ENCODE results near the gene OPN3.

OPN3 gene

DNA sequence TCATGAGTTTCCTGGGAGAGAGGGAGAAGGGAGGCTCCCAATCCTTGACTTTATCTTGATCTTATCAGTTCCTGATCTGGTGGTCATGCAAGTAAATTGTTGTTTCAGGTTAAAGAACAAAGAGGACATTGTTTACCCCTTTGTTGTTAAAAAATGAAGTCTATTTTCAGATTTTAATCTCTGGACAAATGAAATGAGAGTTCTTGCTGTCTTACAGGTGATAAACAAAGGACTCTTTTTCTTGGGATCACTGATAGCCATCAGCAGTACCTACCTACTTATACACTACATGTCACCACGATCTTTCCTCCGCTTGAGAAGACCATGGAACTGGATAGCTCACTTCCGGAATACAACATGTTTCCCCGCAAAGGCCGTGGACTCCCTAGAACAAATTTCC is 48.4 kb downstream of the OPN3 start:
- no peak overlapping the region for H3K27ac Mint-ChIP-seq
- H3K9me3 Mint-ChIP-seq = no peaks in the 10 kb centered on the region
- peaks cover 9% of the 10 kb centered on the region for H3K36me3 Mint-ChIP-seq
- H3K4me1 Mint-ChIP-seq = peaks cover 8% of the 10 kb centered on the region
- H3K4me3 Mint-ChIP-seq = no peak overlapping the region
- no peaks in the 10 kb centered on the region for H3K27me3 Mint-ChIP-seq

DNA sequence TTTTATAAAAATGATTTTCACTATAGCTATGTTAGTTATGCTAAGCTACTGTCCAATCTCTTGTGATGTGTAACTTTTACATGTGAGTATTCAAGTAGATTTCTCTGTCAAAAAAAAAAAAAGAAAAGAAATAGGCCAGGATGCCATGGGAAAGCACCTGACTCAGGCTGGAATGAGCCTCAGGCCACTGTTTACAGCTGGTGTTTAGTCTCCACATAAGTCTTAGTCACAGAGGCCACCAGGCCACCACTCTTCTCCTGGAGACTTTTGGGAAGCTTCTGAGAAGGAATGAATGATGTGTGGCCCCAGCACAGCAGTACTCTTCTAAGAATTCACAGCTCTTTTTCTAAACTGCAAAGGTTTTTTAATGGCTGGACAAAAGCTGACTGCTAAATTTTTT is 48.9 kb downstream of the OPN3 start:
- Mint-ChIP-seq H3K9me3 (no peaks in the 10 kb centered on the region), H3K27ac (no peak overlapping the region), H3K4me1 (peaks cover 8% of the 10 kb centered on the region), H3K27me3 (no peaks in the 10 kb centered on the region), H3K36me3 (peaks cover 9% of the 10 kb centered on the region), H3K4me3 (no peak overlapping the region)

DNA sequence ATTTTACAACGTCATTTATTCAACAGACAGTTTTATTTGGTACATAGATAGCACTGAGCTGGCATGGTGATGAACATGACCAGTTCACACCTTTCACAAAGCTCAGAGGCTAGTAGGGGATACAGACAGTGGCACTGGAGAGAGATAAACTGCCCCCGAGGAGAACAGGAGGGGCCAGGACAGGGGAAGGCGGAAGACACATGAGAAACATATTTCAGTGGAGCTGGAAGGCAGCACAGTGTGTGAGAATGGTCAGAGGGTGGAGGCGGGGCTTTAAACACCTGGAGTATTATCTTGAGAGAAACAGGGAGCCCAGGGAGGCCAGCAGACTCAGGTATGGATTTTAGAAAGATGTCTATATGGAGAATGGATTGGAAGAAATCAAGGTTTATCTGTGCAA is 49.5 kb downstream of the OPN3 start:
- H3K9me3 Mint-ChIP-seq = no peaks in the 10 kb centered on the region
- H3K36me3 Mint-ChIP-seq = peaks cover 9% of the 10 kb centered on the region
- H3K27me3 Mint-ChIP-seq = no peaks in the 10 kb centered on the region
- H3K4me1 Mint-ChIP-seq = peaks cover 8% of the 10 kb centered on the region
- H3K27ac Mint-ChIP-seq = no peak overlapping the region
- no peak overlapping the region for H3K4me3 Mint-ChIP-seq

DNA sequence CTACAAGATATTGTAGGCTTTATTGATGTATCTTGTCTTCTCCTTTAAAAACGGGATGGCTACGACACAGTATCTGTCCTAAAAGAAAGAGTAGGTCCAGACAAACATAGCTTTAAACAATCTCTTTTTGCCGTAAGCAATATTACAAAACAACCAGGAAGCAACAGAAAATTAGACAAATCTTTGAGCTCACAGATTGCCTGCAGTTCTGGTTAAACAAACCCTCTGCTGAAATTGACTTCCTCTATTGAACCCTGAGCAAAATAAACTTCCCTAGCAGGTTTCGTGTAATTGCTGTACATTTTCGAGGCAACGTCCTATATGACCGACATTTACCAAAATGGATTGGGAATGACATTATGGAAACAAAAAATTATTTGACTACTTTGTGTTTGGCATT is 50.6 kb downstream of the OPN3 start:
- Mint-ChIP-seq H3K27me3 (no peaks in the 10 kb centered on the region), H3K4me3 (no peak overlapping the region), H3K27ac (no peak overlapping the region), H3K9me3 (no peaks in the 10 kb centered on the region), H3K4me1 (peaks cover 8% of the 10 kb centered on the region), H3K36me3 (peaks cover 6% of the 10 kb centered on the region)

DNA sequence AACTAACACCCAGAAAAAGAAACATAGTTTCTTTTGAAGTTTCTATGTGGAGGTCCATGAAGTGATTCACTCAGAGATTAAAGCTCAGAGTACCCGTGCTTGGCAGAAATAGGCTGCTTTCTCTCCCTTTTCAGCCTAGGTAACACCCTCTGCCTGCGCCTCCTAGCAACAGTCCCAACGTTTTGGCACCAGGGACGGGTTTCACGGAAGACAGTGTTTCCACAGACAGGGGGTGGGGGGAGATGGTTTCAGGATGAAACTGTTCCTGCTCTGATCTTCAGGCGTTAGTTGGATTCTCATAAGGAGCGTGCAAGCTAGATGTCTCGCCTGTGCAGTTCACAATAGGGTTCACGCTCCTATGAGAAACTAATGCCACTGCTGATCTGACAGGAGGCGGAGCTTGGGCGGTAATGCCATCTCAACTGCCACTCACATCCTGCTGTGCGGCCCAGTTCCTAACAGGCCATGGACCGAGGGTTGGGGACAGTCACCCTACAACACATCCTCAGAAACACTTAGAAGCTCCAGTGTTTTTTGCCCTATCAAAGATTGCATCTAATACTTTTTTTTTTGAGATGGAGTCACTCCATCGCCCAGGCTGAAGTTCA is 53.2 kb downstream of the OPN3 start:
- no peak overlapping the region for H3K27ac Mint-ChIP-seq
- peaks cover 6% of the 10 kb centered on the region for H3K9me3 Mint-ChIP-seq
- peaks cover 3% of the 10 kb centered on the region for H3K27me3 Mint-ChIP-seq
- H3K4me3 Mint-ChIP-seq = no peak overlapping the region
- H3K4me1 Mint-ChIP-seq = peaks cover 3% of the 10 kb centered on the region
- H3K36me3 Mint-ChIP-seq = no peaks in the 10 kb centered on the region

DNA sequence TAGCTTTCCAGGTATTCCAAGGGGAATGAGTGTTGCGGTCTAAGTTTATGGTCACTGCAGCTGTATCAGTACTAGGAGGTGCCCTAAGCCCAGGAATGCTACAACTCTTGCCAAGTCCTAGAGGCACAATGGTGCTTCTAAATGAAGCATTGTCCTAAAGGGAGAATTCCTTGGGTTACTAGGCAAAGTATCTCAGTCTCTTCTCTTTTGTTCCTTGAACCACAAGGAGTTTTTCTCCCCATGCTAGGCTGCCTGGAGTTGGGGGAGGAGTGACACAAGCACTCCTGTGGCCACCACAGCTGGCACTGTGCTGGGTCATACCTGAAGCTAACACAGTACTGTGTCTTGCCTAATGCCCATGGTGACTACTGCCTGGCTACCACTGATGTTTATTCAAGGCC is 57.2 kb downstream of the OPN3 start:
- H3K9me3 Mint-ChIP-seq = peaks cover 11% of the 10 kb centered on the region
- no peak overlapping the region for H3K27ac Mint-ChIP-seq
- peaks cover 6% of the 10 kb centered on the region for H3K27me3 Mint-ChIP-seq
- no peak overlapping the region for H3K4me3 Mint-ChIP-seq
- H3K4me1 Mint-ChIP-seq = no peaks in the 10 kb centered on the region
- peaks cover 3% of the 10 kb centered on the region for H3K36me3 Mint-ChIP-seq

DNA sequence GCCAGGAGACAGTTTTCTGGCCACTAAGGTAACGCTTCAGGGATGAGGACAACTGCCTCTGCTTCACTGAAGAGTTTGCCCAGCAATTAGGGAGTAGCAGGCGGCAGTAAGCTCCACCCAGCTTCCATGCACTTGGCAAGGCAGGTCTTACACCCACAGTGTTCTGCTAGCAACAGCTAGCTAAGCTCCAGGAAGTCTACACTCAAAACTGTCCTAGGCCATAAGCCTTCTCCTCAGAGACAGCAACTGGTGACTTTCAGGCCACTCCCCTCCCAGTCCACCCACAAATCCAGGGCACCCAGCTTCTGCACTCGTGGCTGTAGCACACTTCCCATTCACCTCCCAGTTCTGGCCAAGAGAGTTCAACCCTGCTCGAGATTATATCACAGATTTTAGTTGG is 60.7 kb downstream of the OPN3 start:
- Mint-ChIP-seq H3K4me1 (no peaks in the 10 kb centered on the region), H3K4me3 (no peak overlapping the region), H3K9me3 (peaks cover 34% of the 10 kb centered on the region), H3K27ac (no peak overlapping the region), H3K27me3 (peaks cover 15% of the 10 kb centered on the region), H3K36me3 (peaks cover 5% of the 10 kb centered on the region)

DNA sequence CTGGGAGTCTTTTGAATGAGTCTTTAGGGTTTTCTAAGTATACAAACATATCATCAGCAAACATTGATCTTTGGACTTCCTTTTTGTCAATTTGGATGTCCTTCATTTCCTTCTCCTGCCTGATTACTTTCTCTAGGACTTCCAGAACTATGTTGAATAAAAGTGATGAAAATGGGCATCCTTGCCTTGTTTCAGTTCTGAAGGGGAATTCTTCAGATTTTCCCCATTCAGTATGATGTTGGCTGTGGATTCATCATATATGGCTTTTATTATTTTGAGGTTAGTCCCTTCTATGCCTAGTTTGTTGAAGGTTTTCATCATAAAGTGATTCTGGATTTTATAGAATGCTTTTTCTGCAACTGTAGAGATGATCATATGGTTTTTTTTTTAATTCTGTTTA is 66.0 kb downstream of the OPN3 start:
- Mint-ChIP-seq H3K27ac (no peak overlapping the region), H3K36me3 (peaks cover 4% of the 10 kb centered on the region), H3K4me1 (no peaks in the 10 kb centered on the region), H3K9me3 (peaks cover 23% of the 10 kb centered on the region), H3K4me3 (no peak overlapping the region), H3K27me3 (peaks cover 16% of the 10 kb centered on the region)

DNA sequence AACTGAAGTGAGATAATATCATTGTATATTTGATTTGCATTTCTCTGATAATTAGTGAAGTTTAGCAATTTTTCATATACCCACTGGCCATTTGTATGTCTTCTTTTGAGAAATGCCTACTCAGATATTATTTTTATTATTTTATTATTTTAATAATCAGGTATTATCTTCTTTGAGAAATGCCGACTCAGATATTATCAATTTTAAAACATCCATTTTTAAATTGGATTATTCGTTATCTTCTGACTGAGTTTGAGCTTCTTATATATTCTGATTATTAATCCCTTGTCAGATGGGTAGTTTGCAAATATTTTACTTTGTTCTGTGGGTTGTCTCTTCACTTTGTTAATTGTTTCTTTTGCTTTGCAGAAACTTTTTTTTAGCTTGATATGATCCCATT is 70.3 kb downstream of the OPN3 start:
- H3K9me3 Mint-ChIP-seq = peaks cover 3% of the 10 kb centered on the region
- H3K36me3 Mint-ChIP-seq = no peaks in the 10 kb centered on the region
- H3K27ac Mint-ChIP-seq = no peak overlapping the region
- H3K4me3 Mint-ChIP-seq = no peak overlapping the region
- H3K4me1 Mint-ChIP-seq = no peaks in the 10 kb centered on the region
- H3K27me3 Mint-ChIP-seq = peaks cover 6% of the 10 kb centered on the region

DNA sequence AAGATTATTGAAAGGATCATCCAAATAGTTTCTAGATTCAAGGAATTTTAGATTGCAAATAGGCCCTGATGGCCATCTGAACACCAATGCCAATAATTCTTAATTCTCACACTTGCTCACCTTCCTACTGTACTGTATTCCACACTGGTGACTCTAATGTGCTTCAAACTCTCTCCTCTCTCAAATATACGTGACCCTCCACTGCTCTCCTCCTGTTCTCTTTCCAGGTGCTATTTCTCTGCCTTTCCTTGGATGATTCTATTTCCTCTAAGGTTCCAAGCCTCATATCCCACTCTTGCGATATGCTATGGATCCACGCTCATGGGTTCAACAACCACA is 79.4 kb downstream of the OPN3 start:
- H3K4me1 Mint-ChIP-seq = no peaks in the 10 kb centered on the region
- H3K36me3 Mint-ChIP-seq = no peaks in the 10 kb centered on the region
- no peak overlapping the region for H3K27ac Mint-ChIP-seq
- no peak overlapping the region for H3K4me3 Mint-ChIP-seq
- H3K27me3 Mint-ChIP-seq = no peaks in the 10 kb centered on the region
- no peaks in the 10 kb centered on the region for H3K9me3 Mint-ChIP-seq

DNA sequence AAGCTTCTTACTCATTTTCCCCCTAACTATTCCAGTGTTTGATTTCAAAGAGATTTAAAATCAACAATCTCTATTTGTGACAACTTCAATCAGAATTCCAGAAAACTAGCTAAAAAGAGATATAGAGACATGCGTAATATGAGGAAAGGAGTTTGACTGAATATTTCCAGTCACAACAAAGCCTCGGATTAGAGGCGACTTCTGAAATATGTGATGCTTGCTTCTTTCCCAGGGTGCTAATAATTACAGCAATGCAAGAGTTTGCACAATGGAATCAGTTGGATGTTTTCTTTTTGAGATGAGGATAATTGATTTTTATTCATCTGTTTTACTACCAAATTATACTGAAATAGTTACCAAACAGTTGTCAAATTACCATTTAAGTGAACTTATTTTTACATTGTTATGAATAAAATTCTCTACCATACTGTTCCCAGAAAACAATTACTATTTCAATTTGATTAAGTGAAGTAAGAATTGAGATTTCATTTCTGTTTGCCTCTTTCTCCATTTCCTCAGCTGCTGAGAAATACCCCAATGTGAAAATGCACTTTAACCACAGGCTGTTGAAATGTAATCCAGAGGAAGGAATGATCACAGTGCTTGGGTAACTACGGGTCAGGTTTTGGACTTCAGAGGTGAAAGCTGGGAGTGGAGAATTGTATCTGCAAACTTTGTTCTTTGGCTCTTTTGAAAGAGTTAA is 79.9 kb downstream of the OPN3 start:
- H3K9me3 Mint-ChIP-seq = no peaks in the 10 kb centered on the region
- no peak overlapping the region for H3K4me3 Mint-ChIP-seq
- H3K4me1 Mint-ChIP-seq = no peaks in the 10 kb centered on the region
- H3K36me3 Mint-ChIP-seq = no peaks in the 10 kb centered on the region
- no peaks in the 10 kb centered on the region for H3K27me3 Mint-ChIP-seq
- H3K27ac Mint-ChIP-seq = no peak overlapping the region

DNA sequence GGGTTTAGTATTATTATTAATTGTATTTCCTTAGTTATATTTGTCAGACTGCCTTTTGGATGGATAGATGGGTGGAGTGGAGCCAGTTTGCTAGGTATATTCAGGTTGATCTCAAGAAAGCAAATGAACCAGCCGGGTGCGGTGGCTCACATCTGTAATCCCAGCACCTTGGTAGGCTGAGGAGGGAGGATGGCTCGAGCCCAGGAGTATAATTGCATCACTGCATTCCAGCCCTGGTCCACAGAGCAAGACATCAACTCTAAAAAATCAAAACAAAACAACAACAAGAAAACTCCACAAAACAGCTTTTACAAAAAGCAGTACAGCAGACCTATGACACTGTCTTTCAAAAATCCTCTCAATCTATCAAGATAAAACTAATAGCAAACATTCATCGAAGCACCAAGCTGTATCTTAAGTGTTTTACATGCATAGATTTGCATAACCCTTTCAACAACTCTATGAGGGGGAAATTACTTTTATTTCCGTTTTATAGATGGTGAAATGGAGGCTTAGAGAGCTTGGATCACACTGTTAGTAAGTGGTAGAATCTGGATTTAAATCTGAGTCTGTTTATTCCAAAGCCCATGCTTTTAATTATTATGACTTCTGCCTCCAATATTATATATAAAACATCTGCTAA is 82.5 kb downstream of the OPN3 start:
- Mint-ChIP-seq H3K4me3 (no peak overlapping the region), H3K27me3 (no peaks in the 10 kb centered on the region), H3K9me3 (no peaks in the 10 kb centered on the region), H3K4me1 (peaks cover 3% of the 10 kb centered on the region), H3K27ac (no peak overlapping the region), H3K36me3 (no peaks in the 10 kb centered on the region)

DNA sequence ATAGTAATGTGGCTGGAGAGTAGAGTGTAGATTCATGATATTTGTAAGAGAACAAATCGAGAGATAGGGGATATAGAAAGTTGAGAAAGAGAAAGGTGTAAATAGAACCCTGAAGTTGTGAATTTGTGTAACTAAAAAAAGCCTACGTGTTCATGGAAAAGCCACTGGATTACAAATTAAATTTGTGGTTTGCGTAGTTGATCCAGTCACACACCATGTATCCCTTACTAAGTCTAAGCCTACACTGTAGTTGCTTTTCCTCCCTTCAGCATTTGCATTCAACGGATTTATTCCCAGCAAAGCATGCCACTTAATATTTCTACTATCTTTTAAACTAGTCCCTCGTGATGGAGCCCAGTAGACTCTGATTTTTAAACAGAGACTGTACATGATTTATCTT is 83.1 kb downstream of the OPN3 start:
- no peak overlapping the region for H3K4me3 Mint-ChIP-seq
- no peaks in the 10 kb centered on the region for H3K36me3 Mint-ChIP-seq
- no peaks in the 10 kb centered on the region for H3K27me3 Mint-ChIP-seq
- no peak overlapping the region for H3K27ac Mint-ChIP-seq
- H3K9me3 Mint-ChIP-seq = no peaks in the 10 kb centered on the region
- peaks cover 9% of the 10 kb centered on the region for H3K4me1 Mint-ChIP-seq

DNA sequence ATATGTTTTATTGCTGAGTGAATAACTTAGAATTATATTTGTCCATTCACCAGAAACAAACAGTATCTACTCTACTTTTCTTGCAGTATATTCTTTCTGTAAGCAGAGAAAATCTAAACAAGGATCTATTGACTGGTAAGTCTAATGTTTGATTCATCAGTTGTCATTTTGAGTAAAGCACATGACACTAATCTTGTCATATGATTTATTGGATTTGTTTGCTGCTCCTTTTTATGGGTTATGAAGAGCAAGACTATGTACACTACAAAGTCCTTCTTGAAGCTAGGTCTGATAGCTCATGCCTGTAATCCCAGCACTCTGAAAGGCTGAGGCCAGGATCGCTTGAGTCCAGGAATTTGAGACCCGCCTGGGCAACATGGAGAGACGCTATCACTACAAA is 84.6 kb downstream of the OPN3 start:
- Mint-ChIP-seq H3K27me3 (no peaks in the 10 kb centered on the region), H3K4me3 (no peak overlapping the region), H3K4me1 (peaks cover 24% of the 10 kb centered on the region), H3K36me3 (no peaks in the 10 kb centered on the region), H3K27ac (no peak overlapping the region), H3K9me3 (no peaks in the 10 kb centered on the region)

DNA sequence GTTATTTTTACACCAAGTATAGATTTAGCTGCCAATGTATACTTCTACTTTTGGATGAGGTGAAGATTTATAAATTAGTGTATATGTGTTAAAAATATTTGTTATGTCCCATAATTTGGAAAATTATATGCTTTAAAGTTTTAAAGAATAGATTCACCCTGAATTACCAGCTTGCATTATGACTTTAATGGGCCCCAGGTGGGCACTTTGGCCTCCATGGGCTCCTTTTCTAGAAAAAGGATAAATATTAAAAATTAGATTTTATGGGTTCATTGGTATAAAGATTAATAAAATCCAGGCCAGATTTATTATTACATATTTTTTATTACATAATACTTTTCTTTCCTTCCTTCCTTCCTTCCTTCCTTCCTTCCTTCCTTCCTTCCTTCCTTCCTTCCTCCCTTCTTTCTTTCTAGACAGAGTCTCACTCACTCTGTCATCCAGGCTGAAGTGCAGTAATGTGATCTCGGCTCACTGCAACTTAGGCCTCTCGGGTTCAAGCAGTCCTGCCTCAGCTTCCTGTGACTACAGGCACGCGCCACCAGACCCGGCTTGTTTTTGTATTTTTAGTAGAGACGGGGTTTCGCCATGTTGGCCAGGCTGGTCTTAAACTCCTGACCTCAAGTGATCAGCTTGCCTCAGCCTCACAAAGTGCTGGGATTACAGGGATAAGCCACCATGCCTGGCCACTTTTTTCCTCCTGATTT is 86.1 kb downstream of the OPN3 start:
- H3K4me1 Mint-ChIP-seq = peaks cover 26% of the 10 kb centered on the region
- no peaks in the 10 kb centered on the region for H3K27me3 Mint-ChIP-seq
- H3K9me3 Mint-ChIP-seq = no peaks in the 10 kb centered on the region
- no peak overlapping the region for H3K27ac Mint-ChIP-seq
- H3K4me3 Mint-ChIP-seq = no peak overlapping the region
- no peaks in the 10 kb centered on the region for H3K36me3 Mint-ChIP-seq

Measured in activated naive CD4-positive, alpha-beta T cell treated with anti-CD3 and anti-CD28 coated beads, Interleukin-2, amount 50 U/mL, for 24 hours (primary cell).